Measurements from ENCODE around the gene CMTM7.

GRCh38 chr3:32376115-32376514 lies 15.5 kb upstream of the CMTM7 start:
- TF ChIP-seq SRF (IDR thresholded peaks at IDR 0.05; ENCODE audit: low read depth) (no peak), POLR2A (IDR thresholded peaks at IDR 0.05; ENCODE audit: borderline replicate concordance, extremely low read depth, insufficient read depth, insufficient read length) (no peak), SIN3A (IDR thresholded peaks at IDR 0.05; ENCODE audit: low read depth) (no peak), CTCF (IDR thresholded peaks at IDR 0.05 in 2 of 3, conservative IDR thresholded peaks at IDR 0.05 in 1 of 3; ENCODE audit: borderline replicate concordance in 1 of 3, insufficient read depth in 1 of 3, low read depth in 2 of 3, low read length in 2 of 3) (no peak), POLR2AphosphoS5 (IDR thresholded peaks at IDR 0.05; ENCODE audit: low read depth, low read length) (no peak), CEBPB (IDR thresholded peaks at IDR 0.05; ENCODE audit: low read depth) (no peak), RAD21 (IDR thresholded peaks at IDR 0.05; ENCODE audit: low read depth) (no peak), EZH2 (IDR thresholded peaks at IDR 0.05) (no peak), FOSL1 (IDR thresholded peaks at IDR 0.05; ENCODE audit: low read depth) (no peak), SP1 (IDR thresholded peaks at IDR 0.05; ENCODE audit: low read depth) (no peak), ZFX (IDR thresholded peaks at IDR 0.05) (no peak), EZH2phosphoT487 (IDR thresholded peaks at IDR 0.05; ENCODE audit: borderline replicate concordance) (no peak)
- TF ChIP-seq, protein P1, sequence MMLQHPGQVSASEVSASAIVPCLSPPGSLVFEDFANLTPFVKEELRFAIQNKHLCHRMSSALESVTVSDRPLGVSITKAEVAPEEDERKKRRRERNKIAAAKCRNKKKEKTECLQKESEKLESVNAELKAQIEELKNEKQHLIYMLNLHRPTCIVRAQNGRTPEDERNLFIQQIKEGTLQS (IDR thresholded peaks at IDR 0.05): no peak
- TF ChIP-seq, protein P2, sequence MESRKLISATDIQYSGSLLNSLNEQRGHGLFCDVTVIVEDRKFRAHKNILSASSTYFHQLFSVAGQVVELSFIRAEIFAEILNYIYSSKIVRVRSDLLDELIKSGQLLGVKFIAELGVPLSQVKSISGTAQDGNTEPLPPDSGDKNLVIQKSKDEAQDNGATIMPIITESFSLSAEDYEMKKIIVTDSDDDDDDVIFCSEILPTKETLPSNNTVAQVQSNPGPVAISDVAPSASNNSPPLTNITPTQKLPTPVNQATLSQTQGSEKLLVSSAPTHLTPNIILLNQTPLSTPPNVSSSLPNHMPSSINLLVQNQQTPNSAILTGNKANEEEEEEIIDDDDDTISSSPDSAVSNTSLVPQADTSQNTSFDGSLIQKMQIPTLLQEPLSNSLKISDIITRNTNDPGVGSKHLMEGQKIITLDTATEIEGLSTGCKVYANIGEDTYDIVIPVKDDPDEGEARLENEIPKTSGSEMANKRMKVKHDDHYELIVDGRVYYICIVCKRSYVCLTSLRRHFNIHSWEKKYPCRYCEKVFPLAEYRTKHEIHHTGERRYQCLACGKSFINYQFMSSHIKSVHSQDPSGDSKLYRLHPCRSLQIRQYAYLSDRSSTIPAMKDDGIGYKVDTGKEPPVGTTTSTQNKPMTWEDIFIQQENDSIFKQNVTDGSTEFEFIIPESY (IDR thresholded peaks at IDR 0.05; ENCODE audit: extremely low read depth, insufficient replicate concordance, low read length): no peak

Data from HCT116 (cell line).